ENCODE results near the gene CORO2B. TPM values are rescaled to one million over a fixed set of nuclear protein-coding genes. Genes with fewer than 3 reads are reported as not detected.

CORO2B gene
- total and polyA plus RNA-seq, 9 of the 15 experiments (the other 6 are each of a cell fraction or from before 2014, with no cell fraction given) = not detected

- Histone ChIP-seq H3K4me3 (no peak overlapping the region), H2AFZ (ENCODE audit: low read depth, low read length) (no peak overlapping the region), H3K27me3 (ENCODE audit: control insufficient read depth in 2 of 2, insufficient read depth in 2 of 2, low read length in 2 of 2) (peaks cover 17 to 42% of the 10 kb centered on the region in 2 experiments), H3K36me3 (ENCODE audit: control insufficient read depth, insufficient read depth, low read length) (no peaks in the 10 kb centered on the region), H3K9me3 (replicated peaks; ENCODE audit: control insufficient read depth, insufficient read depth, low read depth, low read length) (no peaks in the 10 kb centered on the region), H3K4me2 (ENCODE audit: insufficient read depth, low read length) (no peak overlapping the region), H3K4me1 (replicated peaks in 1 of 2; ENCODE audit: control insufficient read depth in 2 of 2, insufficient read depth in 2 of 2, low read length in 2 of 2) (0 out of 5 replicates have a peak, but pooled peaks cover 0 to 3% of the 10 kb centered on the region in 2 experiments), H3K27ac (ENCODE audit: extremely low read depth, low read depth, low read length) (no peak overlapping the region), H3K79me2 (ENCODE audit: control insufficient read depth, insufficient read depth, low read length) (no peaks in the 10 kb centered on the region), H3K9me1 (ENCODE audit: control insufficient read depth, insufficient read depth, low read length) (no peaks in the 10 kb centered on the region), H4K20me1 (replicated peaks; ENCODE audit: control insufficient read depth, insufficient read depth, low read length) (peaks cover 4% of the 10 kb centered on the region; the same call in 1 of the 2 replicates), H3K9ac (ENCODE audit: insufficient read depth in 1 of 2, low read depth in 2 of 2, low read length in 2 of 2) (no peak overlapping the region)
- in situ Hi-C loops (cut with MboI) (no loop called here), intact Hi-C loops (cut with micrococcal nuclease) (no loop called here)
- CTCF ChIA-PET (ENCODE audit: low intra/inter-chr PET ratio) = no interaction called here
- WGBS (ENCODE audit: insufficient coverage, low coverage, missing lambda C conversion rate) = 0% methylated on average over 4 of the region's 4 CpGs
- DNase-seq (ENCODE audit: extremely low read depth in 1 of 4, low spot score in 3 of 4) (no peak), ATAC-seq (no peak), FAIRE-seq (no peak)
- no peak for TF ChIP-seq MAZ (CRISPR knock-in tag; conservative IDR thresholded peaks at IDR 0.05 in 1 of 2, IDR thresholded peaks at IDR 0.05 in 1 of 2)
- TF ChIP-seq ZKSCAN3 (CRISPR knock-in tag; IDR thresholded peaks at IDR 0.05) = no peak
- no peak for TF ChIP-seq MCM5 (IDR thresholded peaks at IDR 0.05; ENCODE audit: low read depth)
- TF ChIP-seq ZBTB12 (CRISPR knock-in tag; IDR thresholded peaks at IDR 0.05) = no peak
- TF ChIP-seq SMC3 (conservative IDR thresholded peaks at IDR 0.05; ENCODE audit: insufficient read depth, low read depth, low read length) = no peak
- TF ChIP-seq ZNF780A (CRISPR knock-in tag; IDR thresholded peaks at IDR 0.05) = no peak
- TF ChIP-seq ETS2 (tag; IDR thresholded peaks at IDR 0.05; ENCODE audit: borderline replicate concordance, poor library complexity, severe bottlenecking) = no peak
- TF ChIP-seq XRCC5 (IDR thresholded peaks at IDR 0.05; ENCODE audit: low read depth, low read length) = no peak
- no peak for TF ChIP-seq MYBL2 (IDR thresholded peaks at IDR 0.05; ENCODE audit: low read depth)
- no peak for TF ChIP-seq MYBL2 (CRISPR knock-in tag; IDR thresholded peaks at IDR 0.05; ENCODE audit: borderline replicate concordance)
- TF ChIP-seq TAF7 (tag; IDR thresholded peaks at IDR 0.05) = no peak
- no peak for TF ChIP-seq CREM (IDR thresholded peaks at IDR 0.05; ENCODE audit: low read depth)
- BruUV-seq (replicated peaks) = no TSS peak
- POLR2A ChIA-PET = no interaction called here
Observed at GRCh38 chr15:68618394-68618793, 39.6 kb downstream of the CORO2B start.

All from K562 (cell line).